Upper lobe of left lung (tissue), 6 donors: ENCODE measurements around the gene PRKAR1B. TPM values are rescaled to one million over a fixed set of nuclear protein-coding genes. Genes with fewer than 3 reads are reported as not detected.
A peak's percentile ranks its signal among the peaks of the same experiment; 100 is the strongest.

Experiments used
- ATAC-seq, 2 donors: fragments of 200-7000 bp; cut with Tn5 transposase; one replicate each; pipeline ENCODE4 v1.9.1; 2022; ENCODE audit warnings: mild to moderate bottlenecking in 2 of 2, moderate library complexity in 2 of 2; ENCODE audit not compliant: low FRiP score in 2 of 2
- DNase-seq, 2 donors: peaks; one replicate each; pipeline ENCODE4 v3.0.0-alpha.2; 2019 to 2020
- H3K27ac ChIP-seq, 4 donors: fragments of 200-600 bp; sonication (generic); one replicate each; pipeline ENCODE4 v1.5.1; 2016 to 2019
- H3K27me3 ChIP-seq, 4 donors: fragments of 200-600 bp; sonication (generic); one replicate each; pipeline ENCODE4 v1.5.1; 2017 to 2019
- H3K36me3 ChIP-seq, 4 donors: fragments of 200-600 bp; sonication (generic); one replicate each; pipeline ENCODE4 v1.5.1; 2016 to 2019
- H3K4me1 ChIP-seq, 4 donors: fragments of 200-600 bp; sonication (generic); one replicate each; pipeline ENCODE4 v1.5.1; 2018 to 2019
- H3K4me3 ChIP-seq, 4 donors: fragments of 200-600 bp; sonication (generic); one replicate each; pipeline ENCODE4 v1.5.1; 2017 to 2019; ENCODE audit warnings: mild to moderate bottlenecking in 2 of 4, moderate library complexity in 1 of 4
- H3K9me3 ChIP-seq, 4 donors: fragments of 200-600 bp; sonication (generic); one replicate each; pipeline ENCODE4 v1.5.1; 2018 to 2019
- CTCF ChIP-seq, 6 experiments: fragments of 450-650 bp in 4 of 6; fragments of 200-600 bp in 2 of 6; sonication (generic) in 2 of 6; IDR thresholded peaks; one replicate each; pipeline ENCODE4 v1.5.1; 2016 to 2019; ENCODE audit warnings: antibody characterized with exemption in 6 of 6
- EP300 ChIP-seq, 4 donors: sonication (generic); formaldehyde crosslinking; IDR thresholded peaks; one replicate each; pipeline ENCODE4 v1.5.1; 2017; ENCODE audit warnings: antibody characterized with exemption in 4 of 4, control low read depth in 2 of 4
- POLR2A ChIP-seq, 4 donors: fragments of 450-650 bp; IDR thresholded peaks; one replicate each; pipeline ENCODE4 v1.5.1; 2016 to 2017; ENCODE audit warnings: antibody characterized with exemption in 4 of 4, mild to moderate bottlenecking in 2 of 4
- POLR2AphosphoS5 ChIP-seq, 2 donors: sonication (generic); formaldehyde crosslinking; IDR thresholded peaks; one replicate each; pipeline ENCODE4 v1.5.1; 2017; ENCODE audit warnings: antibody characterized with exemption in 2 of 2
- WGBS, 2 donors: methylation state at CpG; one replicate each; pipeline ENCODE4 v1.1.5; 2017 to 2018; 5-methylcytosine and 5-hydroxymethylcytosine counted together
- total RNA-seq, 6 donors: library from RNA; depleted of rRNA in 4 of 6; stranded (reverse); fragments of >200 nt in 4 of 6; gene quantifications; one replicate each; pipeline versions ENCODE4 v1.1.0 to v1.2.1, GENCODE V29; 2016 to 2021
- donor health status: DM: no; HTN: no; CAD: no; lungs with moderate emphysema.
- donor health status: DM: no; HTN: yes; CAD: no; lungs with severe emphysema.

The PRKAR1B gene
- total RNA-seq, 6 donors from 2014 or later = 10.3 to 24.4 (median 20.9) TPM

DNA sequence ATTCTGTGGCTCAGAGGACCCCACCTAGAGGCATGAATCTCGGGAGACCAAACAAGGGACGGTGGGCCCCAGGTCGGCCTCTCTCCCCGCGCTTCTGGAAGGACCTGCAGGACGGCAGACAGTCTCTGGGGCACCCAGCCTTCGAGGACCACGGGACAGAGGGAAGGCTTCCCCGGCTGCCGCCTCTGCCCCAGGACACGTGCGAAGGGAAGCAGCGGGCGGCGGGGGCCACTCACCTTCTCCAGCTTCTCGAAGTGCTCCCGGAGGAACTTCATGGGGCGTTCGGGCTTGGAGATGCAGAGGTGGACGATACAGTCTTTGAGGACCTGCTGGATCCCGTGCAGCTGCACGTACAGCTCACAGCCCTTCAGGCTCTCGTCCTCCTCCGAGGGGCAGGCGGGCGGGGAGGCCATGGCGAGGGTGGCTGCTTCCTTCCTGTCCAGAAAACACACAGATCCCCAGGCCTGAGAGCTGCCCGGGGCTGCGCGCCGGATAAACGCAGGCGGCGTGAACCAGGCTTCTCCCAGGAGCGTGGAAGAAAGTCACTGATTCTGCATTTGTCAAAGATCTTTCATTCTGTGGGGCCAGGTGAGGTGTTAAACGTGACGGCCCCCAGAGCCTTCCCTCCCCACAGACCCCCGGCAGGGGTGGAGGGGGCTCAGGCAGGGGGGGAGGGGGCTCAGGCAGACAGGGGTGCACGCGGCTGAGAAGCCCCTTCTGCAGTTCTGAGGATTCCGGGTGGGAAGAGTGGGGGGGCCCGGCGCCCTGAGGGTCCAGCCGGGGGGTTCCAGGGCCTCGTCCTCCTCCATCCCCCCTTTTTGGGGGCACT, 15.8 kb downstream of the PRKAR1B start:
- Histone ChIP-seq H3K4me3 (peak overlapping the region; percentile 28 to 65 (median 60)), H3K4me1 (peaks cover 5 to 28% (median 7%) of the 10 kb centered on the region in 4 donors), H3K9me3 (no peaks in the 10 kb centered on the region), H3K27me3 (peaks cover 0 to 10% (median 4%) of the 10 kb centered on the region in 4 donors), H3K27ac (peak overlapping the region; percentile 34 to 85 (median 79)), H3K36me3 (no peaks in the 10 kb centered on the region)
- ATAC-seq (no peak), DNase-seq (peak in 1 of 2 donors; percentile 84)
- no peak for TF ChIP-seq EP300 (IDR thresholded peaks at IDR 0.05)
- TF ChIP-seq POLR2AphosphoS5 (IDR thresholded peaks at IDR 0.05) = no peak
- no peak for TF ChIP-seq CTCF (IDR thresholded peaks at IDR 0.05)
- TF ChIP-seq POLR2A (IDR thresholded peaks at IDR 0.05) = no peak
- 47 to 78% methylated on average over 17 to 40 of the region's 45 CpGs for WGBS, 2 donors

DNA sequence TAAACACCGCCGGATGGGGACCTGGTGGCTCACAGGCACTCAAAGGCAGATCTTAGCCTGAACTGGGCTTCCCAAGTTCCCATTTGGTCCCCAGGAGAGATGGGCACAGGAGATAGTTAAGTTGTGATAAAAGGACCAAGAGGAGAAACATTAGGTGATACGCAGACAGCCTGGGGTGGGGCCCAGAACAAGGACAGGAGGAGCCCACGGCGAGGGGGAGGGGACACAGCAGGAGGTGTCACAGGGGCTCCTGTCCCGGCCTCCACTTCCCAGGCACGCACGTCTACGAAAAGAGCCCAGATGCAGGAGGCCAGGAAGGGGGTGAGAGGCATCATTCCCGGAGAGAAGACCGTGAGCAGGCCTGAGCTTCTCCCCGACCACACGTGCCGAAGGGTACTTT, 16.9 kb downstream of the PRKAR1B start:
- no peak overlapping the region for H3K27ac ChIP-seq
- H3K27me3 ChIP-seq = peaks cover 0 to 10% (median 4%) of the 10 kb centered on the region in 4 donors
- no peaks in the 10 kb centered on the region for H3K9me3 ChIP-seq
- no peak for ATAC-seq
- no peaks in the 10 kb centered on the region for H3K36me3 ChIP-seq
- TF ChIP-seq CTCF (IDR thresholded peaks at IDR 0.05) (no peak), EP300 (IDR thresholded peaks at IDR 0.05) (no peak), POLR2A (IDR thresholded peaks at IDR 0.05) (no peak), POLR2AphosphoS5 (IDR thresholded peaks at IDR 0.05) (no peak)
- 85 to 88% methylated on average over 14 of the region's 14 CpGs for WGBS, 2 donors
- peaks cover 9 to 31% (median 12%) of the 10 kb centered on the region in 4 donors for H3K4me1 ChIP-seq
- DNase-seq = no peak
- peak overlapping the region in 1 of 4 donors; percentile 62 for H3K4me3 ChIP-seq

DNA sequence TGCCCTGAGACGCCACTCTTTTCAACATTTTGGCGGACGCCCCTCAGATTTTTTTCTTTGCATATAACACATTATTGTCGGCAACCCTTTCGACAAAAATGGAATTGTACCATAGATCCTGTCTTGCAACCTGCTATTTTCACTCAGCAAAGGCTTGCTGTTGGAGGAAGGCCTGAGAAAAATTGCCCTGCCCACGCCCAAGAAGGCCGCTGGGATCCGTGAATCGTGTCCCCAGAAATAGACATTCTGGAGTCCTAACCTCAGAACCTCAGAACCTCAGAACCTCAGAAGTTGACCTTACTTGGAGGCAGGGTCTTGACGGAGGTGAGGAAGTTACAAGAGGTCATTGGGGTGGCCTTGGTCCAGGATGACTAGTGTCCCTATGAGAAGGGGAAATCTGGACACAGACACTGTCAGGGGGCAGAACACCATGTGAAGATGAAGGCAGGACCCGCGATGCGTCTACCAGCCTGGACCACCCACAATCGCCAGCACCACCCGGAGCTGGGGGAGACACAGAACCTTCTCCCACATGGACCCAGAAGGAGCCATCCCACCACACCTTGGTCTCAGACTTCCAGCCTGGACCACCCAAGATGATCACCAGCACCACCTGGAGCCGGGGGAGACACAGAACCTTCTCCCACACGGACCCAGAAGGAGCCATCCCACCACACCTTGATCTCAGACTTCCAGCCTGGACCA, 19.6 kb downstream of the PRKAR1B start:
- peak overlapping the region in 2 of 4 donors; percentile 27 to 45 for H3K27ac ChIP-seq
- DNase-seq = no peak
- no peaks in the 10 kb centered on the region for H3K36me3 ChIP-seq
- H3K9me3 ChIP-seq = peaks cover 0 to 5% (median 2%) of the 10 kb centered on the region in 4 donors
- no peak overlapping the region for H3K4me3 ChIP-seq
- H3K27me3 ChIP-seq = peaks cover 0 to 9% (median 3%) of the 10 kb centered on the region in 4 donors
- 82% methylated on average over 16 to 17 of the region's 17 CpGs for WGBS, 2 donors
- peaks cover 9 to 31% (median 16%) of the 10 kb centered on the region in 4 donors for H3K4me1 ChIP-seq
- ATAC-seq = no peak
- TF ChIP-seq EP300 (IDR thresholded peaks at IDR 0.05) = no peak
- TF ChIP-seq CTCF (IDR thresholded peaks at IDR 0.05) = no peak
- TF ChIP-seq POLR2AphosphoS5 (IDR thresholded peaks at IDR 0.05) = no peak

DNA sequence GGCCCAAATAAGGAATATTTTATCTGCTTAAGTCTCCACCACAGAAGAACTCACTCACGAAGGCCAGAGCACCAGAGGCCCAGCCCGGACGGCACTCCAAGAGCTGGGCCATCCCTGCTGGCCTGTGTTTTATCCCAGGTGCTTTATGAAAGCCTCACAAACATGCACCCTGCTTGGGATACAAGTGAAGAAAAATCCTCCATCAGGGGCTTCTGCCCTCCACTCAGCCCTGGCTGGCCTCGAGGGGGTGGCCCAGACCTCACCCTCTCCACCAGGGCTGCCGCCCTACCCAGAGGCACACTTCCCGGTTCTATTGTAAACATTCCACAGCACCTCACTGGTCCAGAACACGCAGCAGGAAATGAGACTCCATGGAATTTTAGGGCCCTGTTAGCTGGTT, 20.4 kb downstream of the PRKAR1B start:
- ATAC-seq (no peak), DNase-seq (no peak)
- Histone ChIP-seq H3K27me3 (peaks cover 0 to 4% (median under 1%) of the 10 kb centered on the region in 4 donors), H3K4me1 (peaks cover 6 to 23% (median 14%) of the 10 kb centered on the region in 4 donors), H3K36me3 (no peaks in the 10 kb centered on the region), H3K27ac (peak overlapping the region in 2 of 4 donors; percentile 45 to 53), H3K9me3 (peaks cover 0 to 5% (median 2%) of the 10 kb centered on the region in 4 donors), H3K4me3 (no peak overlapping the region)
- TF ChIP-seq POLR2AphosphoS5 (IDR thresholded peaks at IDR 0.05) (peak in 1 of 2 donors; percentile 35), EP300 (IDR thresholded peaks at IDR 0.05) (no peak)
- WGBS, 2 donors = 36 to 51% methylated on average over 5 to 7 of the region's 7 CpGs

GRCh38 chr7:703049-703448, 24.0 kb downstream of the PRKAR1B start:
- WGBS, 2 donors = 88 to 96% methylated on average over 3 of the region's 3 CpGs
- Histone ChIP-seq H3K27ac (no peak overlapping the region), H3K9me3 (peaks cover 0 to 5% (median 2%) of the 10 kb centered on the region in 4 donors), H3K36me3 (no peaks in the 10 kb centered on the region), H3K4me1 (peaks cover 4 to 23% (median 19%) of the 10 kb centered on the region in 4 donors), H3K27me3 (no peaks in the 10 kb centered on the region), H3K4me3 (no peak overlapping the region)
- DNase-seq (no peak), ATAC-seq (no peak)
- TF ChIP-seq POLR2A (IDR thresholded peaks at IDR 0.05) = no peak
- TF ChIP-seq POLR2AphosphoS5 (IDR thresholded peaks at IDR 0.05) = no peak
- no peak for TF ChIP-seq CTCF (IDR thresholded peaks at IDR 0.05)
- no peak for TF ChIP-seq EP300 (IDR thresholded peaks at IDR 0.05)
